Neutrophil (primary cell): Measurements from ENCODE around the gene ELF1.

Experiments used
- H3K27ac ChIP-seq: fragments of 200-600 bp; sonication (generic); 2 replicates; pipeline ENCODE4 v1.5.1; 2016; ENCODE audit warnings: mild to moderate bottlenecking, moderate library complexity
- H3K27me3 ChIP-seq: fragments of 200-600 bp; sonication (generic); 2 replicates; pipeline ENCODE4 v1.6.0; 2016; ENCODE audit warnings: mild to moderate bottlenecking
- H3K36me3 ChIP-seq: fragments of 200-600 bp; sonication (generic); 2 replicates; pipeline ENCODE4 v1.5.1; 2017
- H3K4me1 ChIP-seq, 2 experiments: fragments of 200-600 bp in 1 of 2; sonication (generic) in 1 of 2; 1 replicate in 1 of 2; 2 replicates in 1 of 2; pipeline versions ENCODE4 v1.5.1 to v1.6.1; 2013 to 2016; ENCODE audit warnings: low read depth in 1 of 2, low read length in 1 of 2, mild to moderate bottlenecking in 1 of 2, moderate library complexity in 1 of 2; ENCODE audit not compliant: control insufficient read depth in 1 of 2, insufficient read depth in 1 of 2
- H3K4me3 ChIP-seq, 2 experiments: fragments of 200-600 bp in 1 of 2; sonication (generic) in 1 of 2; 1 replicate in 1 of 2; 2 replicates in 1 of 2; pipeline ENCODE4 v1.5.1; 2013 to 2016; ENCODE audit warnings: low read depth in 1 of 2, low read length in 1 of 2, mild to moderate bottlenecking in 1 of 2, moderate library complexity in 1 of 2
- H3K9me3 ChIP-seq: fragments of 200-600 bp; sonication (generic); 2 replicates; pipeline ENCODE4 v1.5.1; 2016
- TF ChIP-seq, protein P1 (sequence below): fragments of 200-600 bp; sonication (generic); IDR thresholded peaks from 2 replicates; pipeline ENCODE4 v1.5.1; 2016; ENCODE audit warnings: antibody characterized with exemption

Gene ELF1

DNA sequence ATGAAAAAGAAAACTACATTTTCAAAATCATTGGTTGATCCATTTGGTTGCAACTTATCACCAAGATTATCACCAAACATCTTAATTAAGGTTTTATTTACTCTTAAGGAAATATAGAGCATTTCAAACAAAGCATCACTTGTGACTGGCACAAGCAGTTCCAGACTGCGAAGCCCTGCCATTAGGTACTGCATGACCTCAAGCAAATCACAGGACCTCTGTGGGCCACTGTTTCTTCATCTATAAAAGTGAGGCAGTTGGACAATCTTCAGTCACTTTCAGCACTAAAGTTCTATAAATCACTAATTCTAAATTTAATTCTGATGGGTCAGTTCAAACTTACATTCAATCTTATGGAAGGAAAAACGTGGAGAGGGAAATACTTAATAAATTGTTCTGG, 2.0 kb downstream of the ELF1 start:
- Histone ChIP-seq H3K4me3 (peak overlapping the region; percentile 71 to 86), H3K36me3 (no peaks in the 10 kb centered on the region), H3K9me3 (no peaks in the 10 kb centered on the region), H3K27ac (peak overlapping the region; percentile 89), H3K4me1 (peaks cover 61 to 63% of the 10 kb centered on the region in 2 experiments), H3K27me3 (no peaks in the 10 kb centered on the region)
- TF ChIP-seq, protein P1, sequence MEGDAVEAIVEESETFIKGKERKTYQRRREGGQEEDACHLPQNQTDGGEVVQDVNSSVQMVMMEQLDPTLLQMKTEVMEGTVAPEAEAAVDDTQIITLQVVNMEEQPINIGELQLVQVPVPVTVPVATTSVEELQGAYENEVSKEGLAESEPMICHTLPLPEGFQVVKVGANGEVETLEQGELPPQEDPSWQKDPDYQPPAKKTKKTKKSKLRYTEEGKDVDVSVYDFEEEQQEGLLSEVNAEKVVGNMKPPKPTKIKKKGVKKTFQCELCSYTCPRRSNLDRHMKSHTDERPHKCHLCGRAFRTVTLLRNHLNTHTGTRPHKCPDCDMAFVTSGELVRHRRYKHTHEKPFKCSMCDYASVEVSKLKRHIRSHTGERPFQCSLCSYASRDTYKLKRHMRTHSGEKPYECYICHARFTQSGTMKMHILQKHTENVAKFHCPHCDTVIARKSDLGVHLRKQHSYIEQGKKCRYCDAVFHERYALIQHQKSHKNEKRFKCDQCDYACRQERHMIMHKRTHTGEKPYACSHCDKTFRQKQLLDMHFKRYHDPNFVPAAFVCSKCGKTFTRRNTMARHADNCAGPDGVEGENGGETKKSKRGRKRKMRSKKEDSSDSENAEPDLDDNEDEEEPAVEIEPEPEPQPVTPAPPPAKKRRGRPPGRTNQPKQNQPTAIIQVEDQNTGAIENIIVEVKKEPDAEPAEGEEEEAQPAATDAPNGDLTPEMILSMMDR: no peak

DNA sequence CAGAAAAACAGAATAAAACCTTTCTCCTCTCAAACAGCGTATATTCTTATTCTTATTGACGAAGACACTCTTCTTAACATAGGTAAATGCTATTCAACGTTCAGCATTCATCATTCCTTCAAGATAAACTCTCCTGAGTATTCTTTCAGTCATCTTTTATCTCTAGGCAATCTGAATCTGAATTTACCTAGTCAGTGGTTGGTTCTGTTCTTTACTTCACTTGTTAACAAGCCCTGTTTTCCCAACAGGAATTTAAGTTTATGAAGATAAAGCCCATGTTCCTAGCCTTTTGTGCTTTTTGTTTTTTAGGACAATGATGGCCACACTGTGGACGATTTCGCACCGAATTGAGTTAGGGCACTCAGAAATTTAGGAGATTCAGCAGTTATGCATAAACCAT, 3.2 kb downstream of the ELF1 start:
- Histone ChIP-seq H3K36me3 (peaks cover 4% of the 10 kb centered on the region), H3K27ac (peak overlapping the region; percentile 72), H3K27me3 (no peaks in the 10 kb centered on the region), H3K9me3 (no peaks in the 10 kb centered on the region), H3K4me1 (peaks cover 74 to 75% of the 10 kb centered on the region in 2 experiments), H3K4me3 (peak overlapping the region; percentile 38 to 71)
- TF ChIP-seq, protein P1: no peak

GRCh38 chr13:41013835-41014234, 5.3 kb downstream of the ELF1 start:
- no peaks in the 10 kb centered on the region for H3K9me3 ChIP-seq
- peak overlapping the region; percentile 72 for H3K27ac ChIP-seq
- H3K27me3 ChIP-seq: no peaks in the 10 kb centered on the region
- no peak overlapping the region for H3K4me3 ChIP-seq
- H3K36me3 ChIP-seq: peaks cover 4% of the 10 kb centered on the region
- H3K4me1 ChIP-seq: peaks cover 71 to 78% of the 10 kb centered on the region in 2 experiments
- TF ChIP-seq, protein P1: no peak

DNA sequence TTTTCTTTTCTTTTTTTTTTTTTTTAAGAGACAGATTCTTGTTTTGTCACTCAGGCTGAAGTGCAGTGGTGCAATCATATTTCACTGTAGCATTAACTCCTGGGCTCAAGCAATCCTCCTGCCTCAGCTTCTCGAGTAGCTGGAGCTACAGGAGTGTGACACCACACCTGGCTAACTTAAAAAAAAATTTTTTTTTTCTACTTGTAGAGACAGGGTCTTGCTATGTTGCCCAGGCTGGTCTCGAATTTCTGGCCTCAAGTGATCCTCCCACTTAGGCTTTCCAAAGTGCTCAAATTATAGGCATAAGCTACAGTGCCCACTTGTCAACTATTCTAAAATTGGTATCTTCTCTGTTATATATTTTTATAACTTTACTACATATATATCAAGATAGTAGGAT, 6.6 kb downstream of the ELF1 start:
- Histone ChIP-seq H3K4me1 (peaks cover 77 to 91% of the 10 kb centered on the region in 2 experiments), H3K27me3 (no peaks in the 10 kb centered on the region), H3K9me3 (no peaks in the 10 kb centered on the region), H3K36me3 (peaks cover 4% of the 10 kb centered on the region), H3K27ac (peak overlapping the region; percentile 64), H3K4me3 (no peak overlapping the region)
- TF ChIP-seq, protein P1: no peak

DNA sequence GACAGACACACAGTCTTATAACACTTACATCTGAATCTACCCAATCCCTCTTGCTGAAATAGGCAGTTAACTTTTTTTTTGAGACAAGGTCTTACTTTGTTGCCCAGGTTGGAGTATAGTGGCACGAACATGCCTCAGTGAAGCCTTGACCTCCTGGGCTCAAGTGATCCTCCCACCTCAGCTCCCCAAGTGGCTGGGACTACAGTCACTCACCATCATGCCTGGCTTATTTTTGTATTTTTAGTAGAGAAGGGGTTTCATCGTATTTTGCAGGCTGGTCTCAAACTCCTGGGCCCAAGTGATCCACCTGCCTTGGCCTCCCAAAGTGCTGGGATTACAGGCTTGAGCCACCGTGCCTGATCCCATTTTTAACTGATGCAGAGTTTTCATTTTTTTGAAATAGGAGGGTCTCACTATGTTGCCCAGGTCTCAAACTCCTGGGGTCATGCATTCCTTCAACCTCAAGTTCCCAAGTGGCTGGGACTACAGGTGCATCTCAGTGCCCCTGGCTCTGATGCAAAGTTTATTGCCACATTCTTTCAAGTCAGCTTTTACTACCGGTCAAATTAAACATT, 7.6 kb downstream of the ELF1 start:
- TF ChIP-seq, protein P1: no peak
- Histone ChIP-seq H3K4me3 (no peak overlapping the region), H3K36me3 (peaks cover 4% of the 10 kb centered on the region), H3K4me1 (peaks cover 79 to 95% of the 10 kb centered on the region in 2 experiments), H3K27ac (peak overlapping the region; percentile 64), H3K9me3 (no peaks in the 10 kb centered on the region), H3K27me3 (no peaks in the 10 kb centered on the region)
